ENCODE measurements around the gene UFC1.

UFC1 gene

DNA sequence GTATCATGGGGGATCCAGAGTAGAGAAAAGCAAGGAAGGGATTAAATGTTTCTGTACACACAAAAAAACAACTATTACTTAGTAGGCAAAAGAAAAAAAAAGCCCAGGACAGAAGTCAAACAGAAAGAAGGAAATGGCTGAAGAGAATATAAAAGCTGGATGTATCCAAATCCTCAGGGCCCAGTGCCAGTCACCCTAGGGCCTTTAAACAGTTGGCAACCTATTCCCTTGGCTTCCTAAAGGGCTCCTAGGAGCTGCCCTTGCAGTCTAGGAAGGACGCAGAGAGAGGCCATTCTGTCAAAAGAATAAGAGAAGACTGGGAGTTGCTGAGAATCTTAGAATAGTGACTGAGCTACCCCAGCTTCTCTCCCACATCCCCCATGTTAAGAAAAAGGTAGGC, 18.6 kb downstream of the UFC1 start:
- no peak for DNase-seq

DNA sequence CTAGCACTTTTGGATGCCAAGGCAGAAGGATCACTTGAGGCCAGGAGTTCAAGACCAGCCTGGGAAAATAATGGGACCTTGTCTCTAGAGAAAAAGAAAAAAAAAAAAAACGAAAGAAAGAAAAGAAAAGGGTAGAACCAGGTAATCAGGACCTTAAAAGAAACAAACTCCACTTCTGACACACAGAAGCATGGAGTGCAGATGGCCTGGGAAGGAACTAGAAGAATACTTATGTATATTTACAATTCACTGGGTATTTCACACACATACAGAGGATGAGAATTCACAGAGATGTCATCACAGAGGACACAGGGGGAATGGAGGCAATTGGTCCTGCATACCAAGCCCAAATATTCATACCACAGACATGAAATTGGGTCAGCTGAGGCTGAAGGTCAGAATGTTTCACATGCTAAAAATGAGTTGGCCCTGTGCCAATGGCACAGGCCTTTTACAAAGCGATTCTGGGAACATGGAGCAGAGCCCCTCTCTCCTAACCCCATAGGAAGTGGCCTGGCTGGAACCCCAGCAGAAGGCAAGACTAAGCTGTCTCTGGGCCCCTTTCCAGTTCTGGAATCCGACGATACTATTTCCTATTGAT, 19.1 kb downstream of the UFC1 start:
- no peak for DNase-seq

DNA sequence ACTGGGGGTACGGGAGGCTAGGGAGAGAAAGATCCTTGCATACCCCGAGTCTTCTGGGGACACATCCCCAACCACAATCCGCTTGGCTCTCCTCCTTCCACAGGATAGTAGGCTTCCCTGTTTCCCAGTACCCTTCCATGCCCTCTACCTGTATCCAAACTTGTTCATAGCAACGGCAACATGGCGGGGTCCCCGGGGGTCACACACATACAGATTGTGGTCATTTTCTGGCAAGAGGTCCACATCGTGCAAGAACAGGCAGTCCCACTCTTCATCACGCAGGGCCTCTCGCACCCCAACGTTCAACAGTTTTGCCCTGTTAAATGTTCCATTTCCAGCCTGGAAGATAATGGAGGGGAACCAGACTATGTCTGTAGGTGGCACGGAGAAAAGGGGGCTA, 19.9 kb downstream of the UFC1 start:
- DNase-seq = no peak

DNA sequence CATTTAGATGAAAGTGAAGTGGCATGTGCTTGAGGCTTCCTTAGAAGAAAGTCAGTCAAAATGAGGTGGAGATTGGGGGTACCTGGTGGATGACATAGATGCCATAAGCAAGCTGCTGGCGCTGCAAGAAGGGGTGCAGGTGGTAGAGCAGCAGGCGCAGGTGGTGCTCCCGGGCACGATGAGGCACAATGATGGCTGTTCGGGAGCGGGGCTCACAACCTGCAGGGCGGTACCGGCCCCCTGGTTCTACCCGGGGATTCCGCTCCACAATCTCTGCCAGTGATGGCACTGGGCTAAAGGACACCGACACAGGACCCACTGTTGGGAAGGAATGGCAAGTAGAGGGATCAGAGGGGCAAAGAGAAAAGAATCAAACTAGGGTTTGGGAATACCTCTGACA, 21.1 kb downstream of the UFC1 start:
- no peak for DNase-seq

DNA sequence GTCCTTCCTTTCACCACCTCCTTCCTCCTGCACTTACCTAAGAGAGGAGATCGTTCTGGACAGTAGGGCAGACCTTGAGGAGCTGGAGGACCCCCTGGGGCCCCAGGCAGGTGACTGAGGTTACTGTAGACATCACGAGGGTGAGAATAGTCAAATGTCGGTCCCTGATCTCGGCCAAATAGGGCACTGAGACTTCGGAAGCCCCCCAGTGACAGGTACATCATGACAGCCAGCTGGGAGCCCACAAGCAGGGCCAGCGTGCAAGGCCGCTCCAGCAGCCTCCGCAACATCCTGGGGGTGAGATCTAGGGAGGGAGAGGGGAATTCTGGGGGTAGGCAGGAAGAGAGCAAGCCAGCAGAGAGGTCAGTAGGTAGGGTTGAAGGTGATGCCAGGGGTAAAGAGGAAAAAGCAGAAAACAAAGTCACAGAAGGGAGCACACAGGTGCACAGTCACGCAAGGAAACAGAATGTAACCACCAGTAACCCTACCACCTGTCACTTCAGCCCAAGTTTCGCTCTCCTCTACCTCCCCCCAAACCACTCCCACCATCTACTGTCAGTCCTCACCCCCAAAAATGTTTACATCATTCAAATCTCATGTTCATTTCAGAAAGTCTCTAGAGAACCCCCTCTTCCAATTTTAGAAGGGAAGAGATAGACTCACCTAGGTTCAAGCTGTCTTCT, 22.1 kb downstream of the UFC1 start:
- DNase-seq = no peak

DNA sequence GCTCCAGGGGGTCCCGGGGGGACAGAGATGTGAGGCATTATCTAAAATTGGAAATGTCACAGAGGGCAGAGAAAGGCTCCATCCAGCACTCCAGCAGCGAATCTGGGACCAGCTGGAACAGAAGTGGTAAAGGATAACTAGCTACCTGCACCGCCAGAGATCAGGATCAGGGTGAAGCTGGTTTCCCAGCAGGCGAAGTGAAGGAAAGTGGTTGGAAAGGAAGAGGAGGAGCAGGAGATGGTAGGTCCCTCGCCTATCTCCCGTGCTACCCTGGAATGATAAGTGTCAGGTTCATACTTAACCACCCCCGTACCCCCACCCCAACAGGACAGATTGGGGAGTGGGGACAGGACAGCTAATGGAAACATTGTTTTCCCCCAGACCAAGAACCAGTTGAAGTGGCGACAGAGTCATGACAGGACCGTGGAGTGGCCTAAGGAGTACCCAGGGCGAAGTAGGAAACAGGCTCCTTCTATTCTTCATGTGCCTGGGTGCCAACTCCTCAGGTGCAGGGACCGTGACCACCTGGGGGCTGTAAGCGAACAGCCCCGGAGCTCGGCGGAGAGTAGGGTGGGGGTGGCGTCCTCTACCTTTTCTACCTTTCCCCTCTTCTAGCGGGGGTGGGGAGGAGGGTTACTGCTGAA, 22.8 kb downstream of the UFC1 start:
- peak in 1 of 3 experiments; percentile 58 for DNase-seq

DNA sequence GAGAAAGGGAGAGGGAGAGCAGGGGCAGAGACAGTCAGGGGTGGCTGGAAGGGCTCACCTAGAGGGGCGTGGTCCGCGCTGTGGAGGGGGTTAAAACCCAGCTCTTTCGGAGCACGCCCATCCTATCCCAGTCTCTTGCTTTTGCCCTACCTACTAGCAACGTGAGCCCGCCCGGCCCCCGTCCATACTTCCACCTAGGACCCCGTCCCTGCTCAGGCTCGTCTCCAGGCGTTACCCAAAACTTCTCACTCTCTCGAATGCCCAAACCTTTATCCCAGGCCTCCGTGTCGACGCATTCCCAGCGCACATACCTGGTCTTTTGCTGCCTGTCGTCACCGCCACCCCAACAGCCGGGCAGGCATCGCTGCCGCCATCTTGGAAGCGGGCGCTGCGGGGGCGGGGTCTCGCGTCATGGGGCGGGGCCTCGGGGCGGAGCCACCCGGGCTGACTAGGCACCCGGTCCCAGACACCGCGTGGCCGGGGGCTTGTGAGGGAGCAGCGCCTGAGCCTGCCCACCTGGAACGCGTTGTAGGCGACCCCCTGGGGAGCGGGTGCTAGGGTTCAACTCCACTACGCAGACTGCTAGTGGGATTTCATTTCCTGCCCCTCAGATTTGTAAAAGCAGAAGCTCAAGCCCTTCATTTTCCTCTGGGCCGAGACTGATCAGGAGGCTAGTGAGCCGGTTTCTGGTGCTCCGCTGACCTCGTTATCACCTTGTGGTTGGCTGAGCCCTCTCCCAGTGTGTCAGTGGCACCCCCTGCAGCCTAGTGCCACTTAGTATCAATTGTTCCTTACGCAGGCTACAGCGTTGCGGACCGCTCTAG, 23.5 kb downstream of the UFC1 start, which contains the start of gene B4GALT3:
B4GALT3 (minus strand) TSS at position 396 of the 824 bp plus-strand sequence. CDS start 1,447 bp downstream, outside the sequence.
- DNase-seq = peak; percentile 97 to 98 (median 98)

DNA sequence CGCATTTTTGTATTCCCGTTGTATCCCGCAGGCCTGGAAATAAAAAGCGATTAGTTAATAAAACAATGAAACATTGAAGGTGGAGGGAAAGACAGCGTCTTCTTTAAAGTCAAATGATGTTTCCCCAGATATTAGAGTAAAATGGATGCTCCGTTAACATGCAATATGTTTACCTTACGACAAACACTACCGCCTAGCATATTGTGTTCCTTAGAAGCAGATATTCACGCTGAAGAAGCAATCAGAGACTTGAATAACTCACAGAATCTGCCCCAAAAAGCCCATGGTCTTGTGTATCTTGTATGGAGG, 24.1 kb downstream of the UFC1 start:
- DNase-seq = peak in 2 of 3 experiments; percentile 71 to 80

DNA sequence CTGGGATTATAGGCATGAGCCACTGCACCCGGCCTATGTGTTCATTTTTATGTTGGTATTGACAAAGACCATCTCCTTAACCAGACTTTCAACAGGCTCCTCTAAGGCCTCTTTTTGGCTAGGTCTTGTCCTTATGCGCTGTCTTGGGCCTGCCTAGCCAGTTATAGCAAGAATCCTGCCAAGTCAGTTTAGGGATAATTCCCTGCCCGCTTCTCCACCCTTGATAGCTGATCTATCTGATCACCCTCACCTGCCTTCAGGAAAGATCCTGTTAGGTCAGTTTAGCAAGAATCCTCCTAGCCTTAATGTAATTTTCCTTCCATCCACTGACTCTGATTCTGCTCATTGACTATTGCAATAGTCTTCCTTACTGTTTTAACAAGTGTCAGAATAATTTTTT, 25.9 kb downstream of the UFC1 start:
- DNase-seq = no peak

DNA sequence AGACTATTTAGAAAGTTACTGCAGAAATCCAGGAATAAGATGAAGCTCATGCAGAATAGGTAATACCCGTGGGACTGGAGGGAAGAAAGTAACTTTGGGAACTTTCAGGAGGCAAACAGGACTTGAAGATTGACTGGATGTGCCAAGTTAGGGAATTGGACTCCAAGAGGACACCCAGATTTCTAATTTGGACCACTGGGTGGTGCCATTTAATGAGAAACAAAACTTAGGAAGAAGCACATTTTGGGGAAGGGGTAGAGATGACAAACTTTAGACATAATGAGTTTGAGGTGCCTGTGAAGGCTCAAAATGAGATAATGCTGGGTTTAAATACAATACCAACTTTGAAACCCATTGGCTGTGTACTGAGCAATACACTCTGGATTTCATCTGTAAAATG, 26.9 kb downstream of the UFC1 start:
- peak in 1 of 3 experiments; percentile 4 for DNase-seq

DNA sequence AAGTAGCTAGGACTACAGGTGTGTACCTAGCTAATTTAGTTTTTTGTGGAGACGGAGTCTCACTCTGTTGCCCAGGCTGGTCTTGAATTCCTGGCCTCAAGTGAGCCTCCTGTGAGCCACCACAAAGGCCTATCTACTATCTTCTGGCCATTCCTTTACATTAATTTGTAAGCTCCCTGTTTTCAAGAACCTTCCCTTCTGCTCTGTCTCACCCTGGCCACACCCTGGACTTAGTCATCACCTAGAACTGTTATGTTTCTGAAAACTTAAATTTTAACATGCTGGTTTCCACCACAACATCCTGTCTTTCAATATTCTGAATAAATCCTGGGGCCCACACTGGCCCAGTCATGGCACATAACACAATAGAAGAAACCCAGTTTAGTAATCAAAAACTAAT, 28.4 kb downstream of the UFC1 start:
- DNase-seq = no peak

DNA sequence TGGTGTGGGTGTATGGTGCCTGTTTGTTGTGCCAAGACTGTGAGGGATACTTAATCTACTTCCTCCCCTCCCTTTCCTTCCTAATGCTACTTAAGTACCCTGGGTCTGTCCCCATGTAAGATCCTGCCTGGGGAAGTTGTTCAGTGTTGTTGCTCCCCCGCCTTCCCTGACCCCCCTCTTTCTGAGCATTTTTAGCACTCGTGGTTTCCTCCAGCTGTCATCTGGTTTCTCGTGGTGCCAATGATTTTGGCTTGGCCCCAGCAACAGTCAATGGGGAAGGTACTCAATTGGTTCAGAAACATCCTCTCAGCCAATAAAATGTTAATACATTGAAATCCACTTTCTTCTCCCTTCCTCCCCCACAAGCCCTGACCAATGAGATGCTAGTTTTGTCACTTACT, 31.5 kb downstream of the UFC1 start:
- no peak for DNase-seq

DNA sequence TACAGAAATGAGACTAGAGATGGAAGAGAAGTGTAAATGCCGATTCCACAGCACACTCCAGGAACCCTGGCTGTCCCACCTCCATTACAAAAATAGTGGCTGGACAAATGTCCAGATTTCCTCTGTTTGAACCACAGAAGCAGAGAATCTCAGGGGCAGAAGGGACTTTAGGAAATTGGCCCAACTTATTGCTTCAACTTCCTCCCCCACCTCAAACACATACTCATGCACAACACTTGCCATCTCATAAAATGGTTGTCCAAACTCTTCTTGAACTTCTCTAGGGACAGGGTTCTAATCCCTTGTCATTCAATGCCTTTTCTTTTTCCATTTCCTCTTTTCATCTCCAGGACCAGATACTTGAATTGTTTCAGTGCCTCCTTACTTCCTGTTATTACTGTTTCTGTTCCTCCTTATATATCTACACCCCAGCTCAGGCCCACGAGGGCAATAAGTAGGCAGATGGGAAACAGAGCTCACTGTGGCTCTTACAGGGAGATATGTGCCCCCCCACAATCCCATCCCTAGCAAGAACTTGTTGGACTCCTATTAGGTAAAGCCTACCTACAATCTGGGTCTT, 32.0 kb downstream of the UFC1 start:
- DNase-seq = no peak

DNA sequence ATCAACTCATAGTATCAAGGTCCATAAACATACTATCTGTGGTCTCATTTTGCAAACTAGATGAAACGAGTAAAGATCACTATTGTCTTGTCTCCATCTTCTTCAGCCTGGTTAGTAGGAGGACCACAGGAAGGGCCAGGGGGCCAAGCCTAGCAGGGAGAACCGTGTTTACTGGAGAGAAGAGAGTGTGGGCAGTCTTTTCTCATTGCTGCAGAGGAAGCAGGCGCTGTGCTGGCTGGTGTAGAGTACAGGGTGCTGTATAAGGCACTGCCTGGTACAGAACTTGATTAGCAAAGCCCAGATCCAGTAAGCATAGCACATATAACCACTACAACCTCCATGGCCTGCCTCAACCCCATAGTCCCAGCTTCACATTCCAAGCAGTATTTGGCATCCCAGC, 33.5 kb downstream of the UFC1 start:
- no peak for DNase-seq

DNA sequence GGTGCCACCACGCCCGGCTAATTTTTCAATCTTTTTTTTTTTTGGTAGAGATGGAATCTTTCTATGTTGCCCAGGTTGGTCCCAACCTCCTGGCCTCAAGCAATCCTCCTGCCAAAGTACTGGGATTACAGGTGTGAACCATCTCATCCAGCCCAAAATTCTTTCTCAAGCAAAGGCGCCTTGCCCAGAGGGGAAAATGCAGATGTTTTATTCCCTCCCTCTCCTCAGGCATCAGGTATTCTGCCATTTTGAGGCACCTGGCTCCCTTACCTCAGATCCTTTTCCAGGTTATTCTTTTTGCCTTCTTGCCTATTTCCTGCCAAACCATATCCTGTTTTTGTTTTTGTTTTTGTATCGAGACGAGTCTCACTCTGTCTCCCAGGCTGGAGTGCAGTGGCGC, 34.6 kb downstream of the UFC1 start:
- DNase-seq = no peak

DNA sequence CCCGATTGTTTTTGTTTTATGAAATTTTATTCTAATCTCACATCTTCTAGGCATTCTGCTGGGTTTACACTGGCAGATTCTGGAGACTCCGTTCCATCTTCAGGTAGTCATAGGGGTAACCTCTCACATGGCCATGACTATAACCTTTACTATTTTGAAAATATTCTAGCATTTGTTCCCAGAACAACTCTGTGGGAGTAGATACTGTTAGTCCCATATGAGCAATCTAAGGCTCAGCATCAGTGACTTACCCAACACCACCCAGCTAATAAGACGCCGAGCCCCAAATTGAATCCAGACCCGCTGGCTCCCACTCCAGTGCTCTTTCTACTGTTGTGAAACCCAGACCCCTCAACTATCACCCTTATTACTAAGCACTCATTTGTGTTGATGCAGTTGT, 35.3 kb downstream of the UFC1 start:
- DNase-seq = no peak

DNA sequence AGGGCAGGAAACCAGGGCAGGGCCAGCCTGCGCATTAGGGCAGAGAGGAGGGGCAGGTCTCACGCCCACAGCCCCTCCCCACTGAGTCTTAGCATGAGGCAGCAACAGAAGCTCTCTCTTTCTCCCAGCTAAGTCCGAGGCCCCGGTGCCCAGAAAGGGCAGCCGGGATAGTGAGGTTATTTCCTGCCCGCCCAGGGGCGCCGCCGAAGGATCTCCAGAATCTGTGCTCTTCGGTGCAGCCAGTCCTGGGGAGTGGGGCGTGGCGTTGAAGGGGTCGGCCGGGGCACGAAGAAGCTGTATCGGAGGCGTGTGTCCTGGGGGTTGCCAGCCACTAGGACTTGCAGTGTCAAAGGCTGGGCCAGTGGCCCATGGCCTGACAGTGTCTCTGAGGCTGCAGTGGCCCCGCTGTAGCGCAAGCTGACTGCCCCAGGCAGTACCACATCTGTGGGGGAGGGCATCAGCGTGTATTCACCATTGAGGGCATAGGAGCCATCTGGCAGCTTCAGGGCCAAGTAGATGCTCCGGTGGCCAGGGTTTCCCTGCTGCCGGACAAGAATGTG, 37.3 kb downstream of the UFC1 start:
- peak in 2 of 3 experiments; percentile 7 to 10 for DNase-seq

DNA sequence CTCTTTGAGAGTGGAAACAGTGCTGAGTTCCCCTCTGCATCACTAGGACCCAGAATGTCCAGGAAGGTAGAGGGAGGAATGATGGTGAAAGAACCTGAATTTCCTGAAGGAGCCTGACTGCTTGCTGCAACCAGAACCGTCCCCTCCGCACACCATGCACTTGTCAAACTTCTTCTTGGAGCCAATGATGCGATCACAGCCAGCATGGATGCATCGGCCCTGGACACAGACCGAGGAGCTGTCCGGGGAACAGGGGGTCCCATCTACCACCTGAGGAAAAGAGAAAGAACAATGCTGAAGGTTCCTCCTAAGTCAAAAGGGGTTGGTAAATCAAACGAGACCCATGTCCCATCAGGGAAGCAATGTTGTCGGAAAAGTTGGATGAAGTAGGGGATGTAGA, 38.2 kb downstream of the UFC1 start:
- no peak for DNase-seq

DNA sequence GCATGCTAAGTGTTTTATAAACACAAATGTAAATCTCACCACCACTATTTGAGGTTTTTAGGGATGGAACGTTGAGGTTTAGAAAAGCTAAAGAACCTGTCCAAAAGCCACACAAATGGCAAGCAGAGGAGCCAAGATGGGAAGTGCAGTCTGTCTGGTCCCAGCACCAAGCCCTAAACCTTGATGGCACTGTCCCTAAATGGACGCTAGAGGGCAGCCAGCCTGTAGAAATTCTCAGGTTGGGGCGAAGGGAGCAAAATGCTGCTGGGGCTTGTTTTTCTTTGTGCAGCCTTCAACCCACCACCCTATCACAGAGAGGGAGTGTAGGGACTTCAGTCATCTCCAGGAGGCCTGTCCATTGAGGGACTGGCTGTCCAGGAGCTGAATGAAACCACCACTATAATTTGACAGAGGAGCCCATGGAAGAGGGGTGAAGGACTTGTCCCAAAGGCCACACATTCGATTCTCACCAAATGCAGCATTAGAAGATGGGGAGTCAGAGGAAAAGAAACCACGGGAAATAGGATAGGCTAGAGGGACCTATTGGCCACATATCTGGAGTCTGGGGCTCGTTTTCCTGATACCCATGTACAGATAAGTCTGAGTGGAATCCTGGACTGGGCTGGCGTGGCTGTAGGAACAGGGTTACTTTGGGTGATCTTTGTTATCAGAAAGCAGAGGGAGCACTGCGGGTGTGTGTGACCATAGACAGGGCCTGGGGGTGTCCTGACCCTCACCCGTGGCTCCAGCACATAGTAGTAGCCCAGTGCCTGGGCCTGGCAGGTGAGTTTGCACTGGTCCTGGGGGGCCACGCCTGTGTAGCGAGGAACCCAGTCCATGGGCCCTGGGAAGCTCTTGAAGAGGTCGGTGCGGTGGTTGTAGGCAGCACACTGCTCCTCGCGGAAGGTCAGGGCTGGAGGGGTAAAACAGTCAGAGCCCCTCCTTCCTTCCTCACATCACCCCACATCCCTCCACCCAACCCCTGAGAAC, 39.0 kb downstream of the UFC1 start:
- peak; percentile 50 to 88 (median 86) for DNase-seq

DNA sequence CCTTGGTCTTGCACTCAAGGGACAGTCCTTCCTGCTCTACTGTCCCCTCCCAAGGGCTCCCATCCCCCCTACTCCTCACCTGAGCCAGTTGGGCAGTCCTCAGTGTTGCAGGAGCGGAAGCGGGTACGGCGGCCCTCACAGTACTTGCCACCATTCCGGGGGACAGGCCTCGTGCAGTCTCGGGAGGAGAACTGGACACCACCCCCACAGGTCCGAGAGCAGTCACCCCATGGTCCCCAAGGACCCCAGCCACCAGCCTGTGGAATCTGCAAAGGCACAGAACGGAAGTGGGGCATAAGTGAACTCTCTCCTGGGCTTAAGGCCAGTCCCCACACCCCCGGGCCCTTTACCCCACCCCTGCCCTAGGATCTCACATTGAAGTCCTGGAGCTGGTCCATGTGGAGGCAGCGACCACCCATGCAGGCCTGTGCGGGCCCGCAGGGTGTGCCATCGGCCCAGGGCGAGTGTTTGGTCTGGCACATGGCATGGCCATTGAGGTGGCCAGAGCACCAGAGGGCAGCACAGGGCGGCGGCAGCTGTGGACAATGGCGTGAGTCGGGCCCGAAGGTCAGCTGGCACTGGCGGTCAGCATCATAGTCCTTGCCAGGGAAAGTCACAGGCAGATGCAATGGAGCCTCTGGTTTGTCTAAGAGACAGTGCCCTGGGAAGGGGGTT, 39.9 kb downstream of the UFC1 start:
- no peak for DNase-seq

DNA sequence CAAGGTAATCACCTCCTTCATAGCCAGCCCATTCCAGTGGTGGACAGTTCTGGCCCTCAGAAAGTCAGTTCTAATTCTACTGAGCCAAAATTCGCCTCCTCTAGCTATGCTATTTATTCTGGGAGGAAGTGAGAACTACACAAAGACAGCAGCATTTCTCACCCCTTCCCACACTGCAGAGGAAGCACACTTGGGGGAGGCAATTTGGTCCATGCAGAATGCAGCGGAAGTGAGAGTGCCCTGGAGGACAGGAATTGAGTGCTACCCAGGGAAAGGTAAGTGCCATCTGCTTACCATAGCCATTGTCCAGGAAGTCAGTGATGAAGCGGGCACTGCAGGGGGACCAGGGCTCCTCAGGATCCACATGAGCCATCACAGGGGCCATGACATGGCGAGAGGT, 41.4 kb downstream of the UFC1 start:
- DNase-seq = no peak
